ENCODE measurements around the gene KRT33A. TPM values are rescaled to one million over a fixed set of nuclear protein-coding genes. Genes with fewer than 3 reads are reported as not detected.

KRT33A gene
- total and polyA plus RNA-seq, 2 of the 8 experiments (the other 6 are each of a cell fraction or from before 2014, with no cell fraction given): not detected

DNA sequence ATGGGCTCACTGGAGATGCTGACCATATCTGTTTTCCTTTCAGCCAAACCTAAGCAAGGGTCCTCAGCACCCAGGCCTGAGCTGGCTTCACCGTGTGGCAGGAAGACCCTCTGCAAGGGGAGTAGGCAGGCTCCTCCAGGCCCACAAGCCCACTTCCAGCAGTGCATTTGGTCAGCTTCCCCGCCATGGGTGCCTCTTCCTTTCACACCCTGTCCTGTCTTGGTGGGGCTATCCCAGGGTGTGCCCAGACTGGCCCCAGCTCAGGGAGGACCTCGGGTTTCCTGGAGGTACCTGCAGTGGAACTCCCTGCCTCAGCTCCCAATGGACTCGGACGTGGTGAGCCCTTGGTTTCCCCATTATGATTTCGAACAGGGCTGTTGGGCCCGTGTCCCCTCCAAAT, 22.4 kb downstream of the KRT33A start (continued):
- no peak for TF ChIP-seq CTBP2 (IDR thresholded peaks at IDR 0.05; ENCODE audit: borderline replicate concordance, insufficient read depth, insufficient read length, low read length)
- no peak for TF ChIP-seq SP1 (IDR thresholded peaks at IDR 0.05; ENCODE audit: low read depth, low read length)
- TF ChIP-seq, protein P1, sequence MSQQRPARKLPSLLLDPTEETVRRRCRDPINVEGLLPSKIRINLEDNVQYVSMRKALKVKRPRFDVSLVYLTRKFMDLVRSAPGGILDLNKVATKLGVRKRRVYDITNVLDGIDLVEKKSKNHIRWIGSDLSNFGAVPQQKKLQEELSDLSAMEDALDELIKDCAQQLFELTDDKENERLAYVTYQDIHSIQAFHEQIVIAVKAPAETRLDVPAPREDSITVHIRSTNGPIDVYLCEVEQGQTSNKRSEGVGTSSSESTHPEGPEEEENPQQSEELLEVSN (IDR thresholded peaks at IDR 0.05): no peak
- no peak for TF ChIP-seq MAX (IDR thresholded peaks at IDR 0.05)
- TF ChIP-seq, protein P2, sequence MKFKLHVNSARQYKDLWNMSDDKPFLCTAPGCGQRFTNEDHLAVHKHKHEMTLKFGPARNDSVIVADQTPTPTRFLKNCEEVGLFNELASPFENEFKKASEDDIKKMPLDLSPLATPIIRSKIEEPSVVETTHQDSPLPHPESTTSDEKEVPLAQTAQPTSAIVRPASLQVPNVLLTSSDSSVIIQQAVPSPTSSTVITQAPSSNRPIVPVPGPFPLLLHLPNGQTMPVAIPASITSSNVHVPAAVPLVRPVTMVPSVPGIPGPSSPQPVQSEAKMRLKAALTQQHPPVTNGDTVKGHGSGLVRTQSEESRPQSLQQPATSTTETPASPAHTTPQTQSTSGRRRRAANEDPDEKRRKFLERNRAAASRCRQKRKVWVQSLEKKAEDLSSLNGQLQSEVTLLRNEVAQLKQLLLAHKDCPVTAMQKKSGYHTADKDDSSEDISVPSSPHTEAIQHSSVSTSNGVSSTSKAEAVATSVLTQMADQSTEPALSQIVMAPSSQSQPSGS (IDR thresholded peaks at IDR 0.05; ENCODE audit: low read length): no peak
- TF ChIP-seq, protein P3, sequence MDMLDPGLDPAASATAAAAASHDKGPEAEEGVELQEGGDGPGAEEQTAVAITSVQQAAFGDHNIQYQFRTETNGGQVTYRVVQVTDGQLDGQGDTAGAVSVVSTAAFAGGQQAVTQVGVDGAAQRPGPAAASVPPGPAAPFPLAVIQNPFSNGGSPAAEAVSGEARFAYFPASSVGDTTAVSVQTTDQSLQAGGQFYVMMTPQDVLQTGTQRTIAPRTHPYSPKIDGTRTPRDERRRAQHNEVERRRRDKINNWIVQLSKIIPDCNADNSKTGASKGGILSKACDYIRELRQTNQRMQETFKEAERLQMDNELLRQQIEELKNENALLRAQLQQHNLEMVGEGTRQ (IDR thresholded peaks at IDR 0.05; ENCODE audit: low read length): no peak
- TF ChIP-seq JUN (IDR thresholded peaks at IDR 0.05; ENCODE audit: low read depth, low read length): no peak

Measured in H1 (cell line).